Endodermal cell (in vitro differentiated cells): Measurements from ENCODE around the gene MADD. TPM values are rescaled to one million over a fixed set of nuclear protein-coding genes. Genes with fewer than 3 reads are reported as not detected.

Experiments used
- DNase-seq: peaks from one replicate; pipeline ENCODE4 v3.0.0-alpha.2; 2017
- H3K27ac ChIP-seq: 2 replicates; pipeline ENCODE4 v1.5.1; 2013; ENCODE audit warnings: mild to moderate bottlenecking, low read depth, low read length, moderate library complexity
- H3K27me3 ChIP-seq: 2 replicates; pipeline ENCODE4 v1.6.1; 2013; ENCODE audit warnings: mild to moderate bottlenecking, low read length, moderate library complexity; ENCODE audit not compliant: insufficient read depth, control insufficient read depth, poor library complexity, severe bottlenecking
- H3K36me3 ChIP-seq: 2 replicates; pipeline ENCODE4 v1.7.0; 2013; ENCODE audit warnings: mild to moderate bottlenecking, low read length, moderate library complexity; ENCODE audit not compliant: control insufficient read depth, insufficient read depth
- H3K4me1 ChIP-seq: one replicate; pipeline ENCODE4 v1.7.0; 2013; ENCODE audit warnings: low read length; ENCODE audit not compliant: control insufficient read depth, insufficient read depth
- H3K4me3 ChIP-seq: 2 replicates; pipeline ENCODE4 v1.5.1; 2013; ENCODE audit warnings: mild to moderate bottlenecking, low read length, moderate library complexity
- H3K9ac ChIP-seq: 2 replicates; pipeline ENCODE4 v1.6.1; 2013; ENCODE audit warnings: mild to moderate bottlenecking, low read length, moderate library complexity; ENCODE audit not compliant: poor library complexity, severe bottlenecking; ENCODE audit errors: extremely low read depth
- H3K9me3 ChIP-seq: 2 replicates; pipeline ENCODE4 v1.6.1; 2013; ENCODE audit warnings: mild to moderate bottlenecking, low read length, moderate library complexity; ENCODE audit not compliant: control insufficient read depth
- H3K27ac Mint-ChIP-seq: 2 replicates; pipeline ENCODE4 v1.8.0; 2020; ENCODE audit warnings: mixed read lengths
- H3K27me3 Mint-ChIP-seq: 2 replicates; pipeline ENCODE4 v1.8.0; 2021; ENCODE audit warnings: mild to moderate bottlenecking, mixed read lengths; ENCODE audit not compliant: insufficient read depth
- H3K36me3 Mint-ChIP-seq: 2 replicates; pipeline ENCODE4 v1.8.0; 2020; ENCODE audit warnings: low read depth, mixed read lengths
- H3K4me1 Mint-ChIP-seq: 2 replicates; pipeline ENCODE4 v1.8.0; 2020; ENCODE audit warnings: mixed read lengths
- H3K4me3 Mint-ChIP-seq: 2 replicates; pipeline ENCODE4 v1.8.0; 2020; ENCODE audit warnings: mild to moderate bottlenecking, moderate library complexity, mixed read lengths
- H3K9me3 Mint-ChIP-seq: 2 replicates; pipeline ENCODE4 v1.8.0; 2020; ENCODE audit warnings: mild to moderate bottlenecking, mixed read lengths
- CTCF ChIP-seq: fragments of 200-600 bp; sonication (generic); conservative IDR thresholded peaks from 2 replicates; pipeline ENCODE4 v1.5.0; 2021; ENCODE audit warnings: antibody characterized with exemption, mild to moderate bottlenecking
- WGBS, 2 experiments: methylation state at CpG; one replicate each; pipeline versions ENCODE4 v1.1.5 to v1.1.7; 2013; ENCODE audit warnings: missing lambda C conversion rate in 2 of 2, mixed read lengths in 1 of 2; ENCODE audit not compliant: insufficient coverage in 1 of 2, insufficient read length in 1 of 2; 5-methylcytosine and 5-hydroxymethylcytosine counted together
- total RNA-seq, 2 donors: library from RNA; stranded (reverse); fragmentation: NEBNext Ultra II Directional in 1 of 2; extraction: Animal tissue kit (Norgen Biotek cat#: 25700) in 1 of 2; gene quantifications; 2 replicates in 1 of 2; 3 replicates in 1 of 2; pipeline ENCODE4 v1.2.1, GENCODE V29; 2021

MADD gene
- total RNA-seq, 2 donors from 2014 or later, result 30.2 to 36.0 TPM

DNA sequence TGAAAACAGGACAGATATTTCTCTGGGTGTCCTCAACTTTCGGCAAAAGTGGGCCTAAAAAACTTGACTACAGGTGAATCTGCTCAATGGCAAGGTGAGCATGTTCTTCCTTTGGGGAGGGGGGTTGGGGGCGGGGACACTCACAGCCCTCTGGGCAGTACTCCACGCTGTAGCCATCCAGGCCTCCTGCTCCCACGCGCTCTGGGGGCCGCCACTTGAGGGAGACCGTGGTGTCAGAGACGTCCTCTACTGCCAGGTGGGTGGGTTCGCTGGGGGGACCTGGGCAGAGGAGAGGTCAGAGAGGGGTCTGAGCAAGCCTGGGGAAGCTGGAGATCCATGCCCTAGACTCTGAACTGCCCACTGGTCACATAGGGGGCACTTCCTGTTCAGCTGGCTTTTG is 65.8 kb downstream of the MADD start:
- no peak overlapping the region for H3K27ac Mint-ChIP-seq
- no peaks in the 10 kb centered on the region for H3K27me3 ChIP-seq
- no peaks in the 10 kb centered on the region for H3K36me3 ChIP-seq
- H3K9me3 ChIP-seq, result no peaks in the 10 kb centered on the region
- 87 to 100% methylated on average over 2 to 9 of the region's 9 CpGs for WGBS, 2 experiments
- no peaks in the 10 kb centered on the region for H3K9me3 Mint-ChIP-seq
- no peak overlapping the region for H3K27ac ChIP-seq
- no peak overlapping the region for H3K4me3 Mint-ChIP-seq
- no peaks in the 10 kb centered on the region for H3K4me1 Mint-ChIP-seq
- no peaks in the 10 kb centered on the region for H3K27me3 Mint-ChIP-seq
- TF ChIP-seq CTCF, result no peak
- no peaks in the 10 kb centered on the region for H3K4me1 ChIP-seq
- H3K36me3 Mint-ChIP-seq, result no peaks in the 10 kb centered on the region
- no peak overlapping the region for H3K4me3 ChIP-seq
- peak; percentile 50 for DNase-seq
- H3K9ac ChIP-seq, result no peak overlapping the region

- no peaks in the 10 kb centered on the region for H3K9me3 Mint-ChIP-seq
- H3K36me3 Mint-ChIP-seq, result no peaks in the 10 kb centered on the region
- Histone ChIP-seq H3K9ac (no peak overlapping the region), H3K4me3 (no peak overlapping the region), H3K9me3 (no peaks in the 10 kb centered on the region), H3K27me3 (no peaks in the 10 kb centered on the region), H3K36me3 (no peaks in the 10 kb centered on the region), H3K27ac (no peak overlapping the region), H3K4me1 (no peaks in the 10 kb centered on the region)
- DNase-seq, result no peak
- no peak overlapping the region for H3K4me3 Mint-ChIP-seq
- H3K27me3 Mint-ChIP-seq, result no peaks in the 10 kb centered on the region
- H3K27ac Mint-ChIP-seq, result no peak overlapping the region
- TF ChIP-seq CTCF, result no peak
- 90% methylated on average over 3 to 4 of the region's 4 CpGs for WGBS, 2 experiments
- H3K4me1 Mint-ChIP-seq, result no peaks in the 10 kb centered on the region
Observed at GRCh38 chr11:47336595-47336994, 66.7 kb downstream of the MADD start.

DNA sequence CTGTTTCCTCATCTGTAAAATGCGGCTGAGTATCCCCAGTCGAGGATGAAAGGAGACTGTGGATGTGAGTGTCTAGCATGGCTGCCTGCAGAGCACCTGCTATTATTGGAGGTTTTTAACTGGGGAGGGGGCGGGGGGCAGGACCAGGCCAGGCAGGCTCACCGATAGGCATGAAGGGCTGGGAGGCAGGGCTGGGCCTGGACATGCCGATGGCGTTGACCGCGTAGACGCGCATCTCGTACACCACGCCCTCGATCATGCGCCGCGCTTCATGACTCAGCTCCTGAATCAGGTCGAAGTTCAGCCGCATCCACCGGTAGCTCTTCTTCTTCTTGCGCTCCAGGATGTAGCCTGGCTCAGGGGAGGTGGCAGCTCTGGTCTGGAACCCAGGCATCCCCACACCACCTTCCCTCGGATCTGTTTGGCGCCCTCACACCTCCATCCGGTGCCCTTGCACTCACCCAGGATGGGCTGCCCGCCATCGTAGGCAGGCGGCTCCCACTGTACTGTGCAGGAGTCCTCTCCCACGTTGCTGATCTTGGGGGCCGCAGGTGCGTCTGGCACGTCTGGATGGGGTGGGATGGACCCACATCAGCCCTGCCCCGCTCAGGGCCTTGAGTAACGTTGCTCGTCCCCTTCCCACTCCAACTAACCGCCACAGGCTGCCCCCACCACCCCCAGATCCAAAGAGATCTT is 67.4 kb downstream of the MADD start:
- no peak overlapping the region for H3K27ac Mint-ChIP-seq
- no peaks in the 10 kb centered on the region for H3K36me3 ChIP-seq
- H3K9me3 ChIP-seq, result no peaks in the 10 kb centered on the region
- H3K36me3 Mint-ChIP-seq, result no peaks in the 10 kb centered on the region
- no peaks in the 10 kb centered on the region for H3K27me3 Mint-ChIP-seq
- H3K4me1 Mint-ChIP-seq, result no peaks in the 10 kb centered on the region
- TF ChIP-seq CTCF, result no peak
- no peak overlapping the region for H3K4me3 ChIP-seq
- no peak for DNase-seq
- no peak overlapping the region for H3K27ac ChIP-seq
- no peak overlapping the region for H3K9ac ChIP-seq
- H3K4me3 Mint-ChIP-seq, result no peak overlapping the region
- H3K4me1 ChIP-seq, result no peaks in the 10 kb centered on the region
- H3K9me3 Mint-ChIP-seq, result no peaks in the 10 kb centered on the region
- no peaks in the 10 kb centered on the region for H3K27me3 ChIP-seq
- 92% methylated on average over 18 to 34 of the region's 34 CpGs for WGBS, 2 experiments
